ENCODE measurements around the gene FBXL16.

The FBXL16 gene

GRCh38 chr16:684071-684794 is 21.4 kb downstream of the FBXL16 start, which contains the start of gene JMJD8:
Gene JMJD8, minus strand, starts transcription at chr16:684334. Its CDS starts 15 bp downstream, at chr16:684319.
- Histone ChIP-seq H4K20me1 (ENCODE audit: control insufficient read depth, insufficient read depth, low read depth, low read length) (peaks cover 19% of the 10 kb centered on the region), H3K27ac (ENCODE audit: low read depth, low read length) (0 out of 2 replicates have a peak within 1 kb of the TSS, but pooled peaks have one; percentile 18), H3F3A (ENCODE audit: control insufficient read depth, insufficient read depth) (no peaks in the 10 kb centered on the region), H3K9me2 (replicated peaks; ENCODE audit: control insufficient read depth, low read length) (no peaks in the 10 kb centered on the region), H3K4me1 (ENCODE audit: control insufficient read depth, low read length) (peaks cover 47% of the 10 kb centered on the region), H3K9me3 (ENCODE audit: control insufficient read depth, insufficient read depth, low read length) (no peaks in the 10 kb centered on the region), H3K79me2 (ENCODE audit: control insufficient read depth, low read length) (peaks cover 48% of the 10 kb centered on the region), H3K27me3 (ENCODE audit: control insufficient read depth, low read length) (no peaks in the 10 kb centered on the region), H3K36me3 (ENCODE audit: control insufficient read depth, low read length) (peaks cover 59% of the 10 kb centered on the region), H3K4me2 (ENCODE audit: low read length) (peak within 1 kb of the TSS; percentile 97), H3K4me3 (ENCODE audit: low read length) (peak within 1 kb of the TSS; percentile 93)
- TF ChIP-seq EZH2phosphoT487 (IDR thresholded peaks at IDR 0.05; ENCODE audit: borderline replicate concordance, low read length), result no peak
- TF ChIP-seq CTCF (IDR thresholded peaks at IDR 0.05; ENCODE audit: low read depth, low read length, poor library complexity, severe bottlenecking), result no peak

GRCh38 chr16:683396-684070 is 22.1 kb downstream of the FBXL16 start:
- Histone ChIP-seq H4K20me1 (ENCODE audit: control insufficient read depth, insufficient read depth, low read depth, low read length) (peaks cover 19% of the 10 kb centered on the region), H3F3A (ENCODE audit: control insufficient read depth, insufficient read depth) (no peaks in the 10 kb centered on the region; the same call in 1 of the 2 replicates), H3K4me3 (ENCODE audit: low read length) (peak overlapping the region; percentile 93), H3K9me2 (replicated peaks; ENCODE audit: control insufficient read depth, low read length) (no peaks in the 10 kb centered on the region), H3K27me3 (ENCODE audit: control insufficient read depth, low read length) (no peaks in the 10 kb centered on the region), H3K4me2 (ENCODE audit: low read length) (peak overlapping the region; percentile 97), H3K27ac (ENCODE audit: low read depth, low read length) (0 out of 2 replicates have a peak overlapping the region, but pooled peaks have one; percentile 18), H3K36me3 (ENCODE audit: control insufficient read depth, low read length) (peaks cover 59% of the 10 kb centered on the region), H3K79me2 (ENCODE audit: control insufficient read depth, low read length) (peaks cover 41% of the 10 kb centered on the region), H3K9me3 (ENCODE audit: control insufficient read depth, insufficient read depth, low read length) (no peaks in the 10 kb centered on the region), H3K4me1 (ENCODE audit: control insufficient read depth, low read length) (peaks cover 46% of the 10 kb centered on the region)
- TF ChIP-seq EZH2phosphoT487 (IDR thresholded peaks at IDR 0.05; ENCODE audit: borderline replicate concordance, low read length) (no peak), CTCF (IDR thresholded peaks at IDR 0.05; ENCODE audit: low read depth, low read length, poor library complexity, severe bottlenecking) (no peak)

GRCh38 chr16:682493-683395 is 22.9 kb downstream of the FBXL16 start:
- no peak for TF ChIP-seq CTCF (IDR thresholded peaks at IDR 0.05; ENCODE audit: low read depth, low read length, poor library complexity, severe bottlenecking)
- no peak for TF ChIP-seq EZH2phosphoT487 (IDR thresholded peaks at IDR 0.05; ENCODE audit: borderline replicate concordance, low read length)
- H3K4me3 ChIP-seq (ENCODE audit: low read length), result peak overlapping the region; percentile 93
- peaks cover 57% of the 10 kb centered on the region for H3K36me3 ChIP-seq (ENCODE audit: control insufficient read depth, low read length)
- peak overlapping the region; percentile 97 for H3K4me2 ChIP-seq (ENCODE audit: low read length)
- H3K27me3 ChIP-seq (ENCODE audit: control insufficient read depth, low read length), result no peaks in the 10 kb centered on the region
- H3K4me1 ChIP-seq (ENCODE audit: control insufficient read depth, low read length), result peaks cover 45% of the 10 kb centered on the region
- H3K9me3 ChIP-seq (ENCODE audit: control insufficient read depth, insufficient read depth, low read length), result no peaks in the 10 kb centered on the region
- no peaks in the 10 kb centered on the region; the same call in 1 of the 2 replicates for H3F3A ChIP-seq (ENCODE audit: control insufficient read depth, insufficient read depth)
- H3K9me2 ChIP-seq (replicated peaks; ENCODE audit: control insufficient read depth, low read length), result no peaks in the 10 kb centered on the region
- H3K27ac ChIP-seq (ENCODE audit: low read depth, low read length), result no peak overlapping the region
- peaks cover 19% of the 10 kb centered on the region for H4K20me1 ChIP-seq (ENCODE audit: control insufficient read depth, insufficient read depth, low read depth, low read length)
- H3K79me2 ChIP-seq (ENCODE audit: control insufficient read depth, low read length), result peaks cover 36% of the 10 kb centered on the region
